NCI-H2107 treated with DMSO at 0.1 percent for 48 hours (cell line): ENCODE measurements around the gene STAP2.

Source experiments
- DNase-seq: peaks from one replicate; lab custom pipeline; 2025; ENCODE audit not compliant: unreplicated experiment; lab: John Stamatoyannopoulos, UW

STAP2 gene

GRCh38 chr19:4371247-4372164 is 32.9 kb upstream of the STAP2 start:
- peak; percentile 50 for DNase-seq

- DNase-seq: no peak
Observed at GRCh38 chr19:4370418-4371041, 31.9 kb upstream of the STAP2 start.

- DNase-seq: no peak
Observed at GRCh38 chr19:4369888-4370260, 31.2 kb upstream of the STAP2 start.

GRCh38 chr19:4369109-4369887 is 30.7 kb upstream of the STAP2 start:
- no peak for DNase-seq

- no peak for DNase-seq
Observed at GRCh38 chr19:4368128-4368820, 29.6 kb upstream of the STAP2 start.

- DNase-seq: no peak
Observed at GRCh38 chr19:4367781-4368127, 29.1 kb upstream of the STAP2 start.

- no peak for DNase-seq
Observed at GRCh38 chr19:4367336-4367723, 28.7 kb upstream of the STAP2 start.

GRCh38 chr19:4366666-4367335 is 28.2 kb upstream of the STAP2 start:
- DNase-seq: no peak

GRCh38 chr19:4365791-4366665 is 27.4 kb upstream of the STAP2 start:
- DNase-seq: no peak

- DNase-seq: no peak
Observed at GRCh38 chr19:4365341-4365740, 26.7 kb upstream of the STAP2 start.

GRCh38 chr19:4363571-4364304 is 25.1 kb upstream of the STAP2 start:
- DNase-seq: no peak

- DNase-seq: no peak
Observed at GRCh38 chr19:4362831-4363545, 24.4 kb upstream of the STAP2 start.

GRCh38 chr19:4362101-4362828 is 23.6 kb upstream of the STAP2 start:
- DNase-seq: no peak

- DNase-seq: no peak
Observed at GRCh38 chr19:4361152-4362046, 22.8 kb upstream of the STAP2 start.

GRCh38 chr19:4360641-4361151 is 22.1 kb upstream of the STAP2 start:
- DNase-seq: peak; percentile 14

- no peak for DNase-seq
Observed at GRCh38 chr19:4360081-4360569, 21.5 kb upstream of the STAP2 start.
